ENCODE results near the gene SORD. TPM values are rescaled to one million over a fixed set of nuclear protein-coding genes. Genes with fewer than 3 reads are reported as not detected.

The SORD gene
- polyA plus RNA-seq, 4 donors = 13.4 to 78.2 (median 26.6) TPM

DNA sequence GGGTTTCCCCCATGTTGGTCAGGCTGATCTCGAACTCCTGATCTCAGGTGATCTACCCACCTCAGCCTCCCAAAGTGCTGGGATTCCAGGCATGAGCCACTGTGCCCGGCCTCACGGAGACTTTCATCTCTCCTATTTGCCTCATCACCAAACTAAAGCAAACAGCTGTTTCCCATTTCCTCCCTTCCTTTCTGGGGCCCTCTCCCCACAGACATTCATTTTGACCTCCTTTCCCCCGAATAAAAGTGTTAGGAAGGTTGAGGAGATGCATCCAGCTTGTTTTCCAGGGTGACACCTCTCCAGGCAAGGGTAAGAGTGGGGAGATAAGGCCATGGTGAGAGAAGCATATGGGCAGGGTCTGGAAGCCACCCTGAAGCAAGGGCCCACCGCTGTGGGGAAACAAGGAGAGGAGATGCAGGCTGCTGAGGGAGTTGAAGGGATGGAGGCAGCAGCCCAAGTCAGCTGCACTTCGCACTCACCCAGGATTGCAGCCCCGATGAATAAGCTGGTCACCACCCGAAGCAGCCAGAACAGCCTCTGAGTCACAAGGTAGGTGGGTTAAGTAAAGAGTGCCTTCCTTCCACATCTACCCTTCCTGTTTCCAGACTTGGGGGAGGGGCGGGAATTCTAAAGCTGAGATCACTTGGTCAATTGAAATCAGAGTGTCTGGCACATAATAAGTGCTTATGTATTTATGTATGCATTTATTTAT lies 98.9 kb downstream of the SORD start:
- H3K9me3 ChIP-seq (ENCODE audit: control insufficient read depth in 2 of 2, insufficient read depth in 1 of 2, low read depth in 1 of 2, low read length in 1 of 2) = no peaks in the 10 kb centered on the region
- no peak overlapping the region for H3K4me3 ChIP-seq (ENCODE audit: low read depth in 1 of 3, low read length in 3 of 3)
- peaks cover 0 to 8% (median 0%) of the 10 kb centered on the region in 3 donors for H3K4me1 ChIP-seq (ENCODE audit: control insufficient read depth in 3 of 3, insufficient read depth in 2 of 3, low read depth in 1 of 3, low read length in 2 of 3)
- H3K36me3 ChIP-seq (ENCODE audit: control insufficient read depth in 3 of 3, insufficient read depth in 2 of 3, low read depth in 1 of 3, low read length in 3 of 3) = no peaks in the 10 kb centered on the region
- FAIRE-seq (no peak), DNase-seq (no peak)
- 58 to 67% (median 58%) methylated on average over 9 of the region's 9 CpGs for WGBS, 3 donors
- no peak overlapping the region for H3K27ac ChIP-seq (ENCODE audit: low read depth in 1 of 3, low read length in 2 of 3)
- H3K27me3 ChIP-seq (ENCODE audit: control insufficient read depth in 3 of 3, insufficient read depth in 3 of 3, low read length in 3 of 3) = peaks cover 0 to 67% (median 11%) of the 10 kb centered on the region in 3 donors

DNA sequence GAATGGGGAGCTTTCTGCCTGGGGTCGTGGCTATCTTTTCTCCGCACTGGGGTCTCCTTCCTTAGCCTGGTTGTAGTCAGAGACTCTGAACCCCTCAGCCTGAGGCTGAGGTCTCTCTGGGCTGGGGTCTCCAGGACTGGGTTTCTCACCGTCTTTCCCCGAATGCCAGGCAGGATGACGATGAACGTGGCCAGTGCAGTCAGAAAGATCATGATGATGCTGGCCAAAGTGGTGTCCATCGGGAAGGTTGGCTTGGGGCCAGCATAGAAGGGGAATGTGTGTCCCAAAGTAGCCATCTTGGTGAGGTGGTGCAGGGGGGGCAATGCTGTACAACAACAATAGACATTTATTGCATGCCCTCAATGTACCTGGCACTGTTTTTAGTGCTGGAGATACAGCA lies 99.7 kb downstream of the SORD start:
- H3K27ac ChIP-seq (ENCODE audit: low read depth in 1 of 3, low read length in 2 of 3) = no peak overlapping the region
- FAIRE-seq = no peak
- 85 to 94% (median 87%) methylated on average over 7 of the region's 7 CpGs for WGBS, 3 donors

DNA sequence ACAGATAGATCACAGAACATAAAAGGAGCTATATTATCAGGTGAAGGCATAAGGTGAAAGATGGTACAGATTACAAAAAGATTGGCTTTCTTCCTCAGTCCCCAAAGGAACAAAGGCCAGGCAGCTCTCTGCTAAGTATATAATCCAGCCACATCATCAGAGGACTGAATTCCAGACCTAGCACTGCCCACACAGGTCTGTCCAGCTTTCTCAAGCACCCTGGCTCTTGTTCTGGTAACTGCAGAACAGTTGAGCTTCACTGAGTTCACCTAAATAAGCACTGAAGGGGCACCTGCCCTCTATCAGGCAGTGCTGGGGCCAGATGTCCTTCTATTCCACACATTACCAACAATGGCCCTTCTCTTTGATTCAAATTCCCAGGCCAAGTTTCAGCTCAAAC lies 100.4 kb downstream of the SORD start:
- Histone ChIP-seq H3K27ac (ENCODE audit: low read depth in 1 of 3, low read length in 2 of 3) (no peak overlapping the region), H3K36me3 (ENCODE audit: control insufficient read depth in 3 of 3, insufficient read depth in 2 of 3, low read depth in 1 of 3, low read length in 3 of 3) (no peaks in the 10 kb centered on the region), H3K4me1 (ENCODE audit: control insufficient read depth in 3 of 3, insufficient read depth in 2 of 3, low read depth in 1 of 3, low read length in 2 of 3) (no peaks in the 10 kb centered on the region), H3K4me3 (ENCODE audit: low read depth in 1 of 3, low read length in 3 of 3) (no peak overlapping the region), H3K27me3 (ENCODE audit: control insufficient read depth in 3 of 3, insufficient read depth in 3 of 3, low read length in 3 of 3) (peaks cover 3 to 66% (median 5%) of the 10 kb centered on the region in 3 donors), H3K9me3 (ENCODE audit: control insufficient read depth in 2 of 2, insufficient read depth in 1 of 2, low read depth in 1 of 2, low read length in 1 of 2) (no peaks in the 10 kb centered on the region)
- no peak for DNase-seq
- FAIRE-seq = no peak

More for the DNA sequence above, 99.7 kb downstream of the SORD start:
- H3K4me1 ChIP-seq (ENCODE audit: control insufficient read depth in 3 of 3, insufficient read depth in 2 of 3, low read depth in 1 of 3, low read length in 2 of 3) = peaks cover 0 to 2% (median 0%) of the 10 kb centered on the region in 3 donors
- no peak for DNase-seq
- H3K36me3 ChIP-seq (ENCODE audit: control insufficient read depth in 3 of 3, insufficient read depth in 2 of 3, low read depth in 1 of 3, low read length in 3 of 3) = no peaks in the 10 kb centered on the region
- H3K9me3 ChIP-seq (ENCODE audit: control insufficient read depth in 2 of 2, insufficient read depth in 1 of 2, low read depth in 1 of 2, low read length in 1 of 2) = no peaks in the 10 kb centered on the region
- peaks cover 0 to 63% (median 2%) of the 10 kb centered on the region in 3 donors for H3K27me3 ChIP-seq (ENCODE audit: control insufficient read depth in 3 of 3, insufficient read depth in 3 of 3, low read length in 3 of 3)
- no peak overlapping the region for H3K4me3 ChIP-seq (ENCODE audit: low read depth in 1 of 3, low read length in 3 of 3)

DNA sequence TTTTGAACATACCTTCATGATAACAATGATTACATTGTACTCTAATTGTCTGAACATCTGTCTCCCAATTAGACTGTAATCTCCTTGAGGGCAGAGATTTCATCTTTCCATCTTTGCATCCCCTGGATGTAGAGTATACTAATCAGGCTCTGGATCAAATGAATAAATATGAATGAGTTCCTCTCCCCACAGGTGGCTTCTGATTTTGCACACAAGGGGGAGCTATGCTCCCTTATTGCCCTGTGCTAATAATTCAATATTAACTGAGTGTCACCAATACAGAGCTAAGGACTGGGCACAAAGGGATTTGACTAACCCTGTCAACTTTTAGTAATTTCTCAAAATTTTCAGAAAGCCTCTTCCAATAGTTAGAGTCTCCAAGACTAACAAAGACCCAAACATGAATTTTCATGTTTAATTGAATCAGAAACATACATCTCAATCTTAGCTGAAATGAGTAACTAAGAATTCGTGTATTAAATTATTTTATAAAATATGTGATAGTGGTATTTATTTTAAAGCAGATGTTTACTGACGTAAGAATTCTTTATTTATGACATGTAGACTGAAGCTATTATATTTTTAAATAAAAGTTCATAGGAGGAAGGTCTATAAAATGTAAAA lies 103.7 kb downstream of the SORD start:
- DNase-seq (peak; percentile 39 to 63), FAIRE-seq (no peak)
- Histone ChIP-seq H3K27ac (ENCODE audit: low read depth in 1 of 3, low read length in 2 of 3) (no peak overlapping the region), H3K4me3 (ENCODE audit: low read depth in 1 of 3, low read length in 3 of 3) (no peak overlapping the region), H3K36me3 (ENCODE audit: control insufficient read depth in 3 of 3, insufficient read depth in 2 of 3, low read depth in 1 of 3, low read length in 3 of 3) (no peaks in the 10 kb centered on the region), H3K4me1 (ENCODE audit: control insufficient read depth in 3 of 3, insufficient read depth in 2 of 3, low read depth in 1 of 3, low read length in 2 of 3) (peaks cover 0 to 5% (median 0%) of the 10 kb centered on the region in 3 donors), H3K27me3 (ENCODE audit: control insufficient read depth in 3 of 3, insufficient read depth in 3 of 3, low read length in 3 of 3) (peaks cover 3 to 65% (median 16%) of the 10 kb centered on the region in 3 donors), H3K9me3 (ENCODE audit: control insufficient read depth in 2 of 2, insufficient read depth in 1 of 2, low read depth in 1 of 2, low read length in 1 of 2) (no peaks in the 10 kb centered on the region)
- WGBS, 3 donors = 53 to 67% (median 64%) methylated on average over 2 of the region's 2 CpGs

Other genes with a start within 250 kb of the SORD start
- gene TERB2, start 66.5 kb upstream of the SORD start, polyA plus RNA-seq = not detected
- 1 to 10 TPM in 1 of 4 donors, under 1 TPM in 1, not detected in 2; 0.38 to 8.7 TPM for gene DUOX2, start 91.0 kb downstream of the SORD start, polyA plus RNA-seq
- gene DUOXA2, start 91.1 kb downstream of the SORD start, polyA plus RNA-seq = 1 to 10 TPM in 1 of 4 donors, under 1 TPM in 1, not detected in 2; 0.12 to 7.5 TPM
- under 1 TPM; 0.18 to 0.89 (median 0.37) TPM for gene DUOXA1, start 106.7 kb downstream of the SORD start, polyA plus RNA-seq
- gene DUOX1, start 106.8 kb downstream of the SORD start, polyA plus RNA-seq = 1 to 10 TPM in 1 of 4 donors, under 1 TPM in 2, not detected in 1; 0.33 to 2.5 (median 0.67) TPM
- 10 to 100 TPM in 3 of 4 donors, 1 to 10 TPM in 1; 9.5 to 25.0 (median 11.6) TPM for gene SHF, start 164.8 kb downstream of the SORD start, polyA plus RNA-seq
- gene SLC28A2, start 229.0 kb downstream of the SORD start, polyA plus RNA-seq = 10 to 100 TPM in 3 of 4 donors, 1 to 10 TPM in 1; 5.4 to 47.1 (median 33.3) TPM

All from small intestine (tissue), 7 donors.